HuH-7 (cell line): Measurements from ENCODE around the gene HDAC4.
A peak's percentile ranks its signal among the peaks of the same experiment; 100 is the strongest.

Experiments used
- DNase-seq: peaks from one replicate; pipeline ENCODE4 v3.0.0; 2011; ENCODE audit warnings: low spot score

The HDAC4 gene

DNA sequence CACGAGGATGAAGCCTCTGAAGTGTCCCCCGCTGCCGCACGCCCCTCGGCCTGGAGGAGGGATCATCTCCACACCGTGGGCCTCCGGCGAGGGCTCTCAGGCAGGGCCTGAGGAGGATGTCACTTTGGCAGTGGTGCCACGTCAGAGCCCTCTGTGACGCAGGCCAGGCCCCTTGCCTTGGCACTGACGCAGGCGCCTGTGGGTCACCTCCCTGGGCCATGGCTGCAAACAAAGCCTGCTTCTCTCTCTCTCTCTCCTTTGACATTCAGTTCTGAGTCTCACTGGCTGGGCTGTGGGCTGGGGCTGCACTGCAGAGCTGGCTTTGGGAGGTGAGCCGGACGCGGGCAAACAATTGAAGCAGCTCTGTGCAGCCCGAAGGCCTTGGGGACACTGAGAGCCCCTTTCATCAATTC, 279.2 kb downstream of the HDAC4 start:
- no peak for DNase-seq

- DNase-seq: no peak
Measured at GRCh38 chr2:239120664-239121063, 280.2 kb downstream of the HDAC4 start.

- no peak for DNase-seq
Measured at GRCh38 chr2:239119346-239120126, 281.3 kb downstream of the HDAC4 start.

DNA sequence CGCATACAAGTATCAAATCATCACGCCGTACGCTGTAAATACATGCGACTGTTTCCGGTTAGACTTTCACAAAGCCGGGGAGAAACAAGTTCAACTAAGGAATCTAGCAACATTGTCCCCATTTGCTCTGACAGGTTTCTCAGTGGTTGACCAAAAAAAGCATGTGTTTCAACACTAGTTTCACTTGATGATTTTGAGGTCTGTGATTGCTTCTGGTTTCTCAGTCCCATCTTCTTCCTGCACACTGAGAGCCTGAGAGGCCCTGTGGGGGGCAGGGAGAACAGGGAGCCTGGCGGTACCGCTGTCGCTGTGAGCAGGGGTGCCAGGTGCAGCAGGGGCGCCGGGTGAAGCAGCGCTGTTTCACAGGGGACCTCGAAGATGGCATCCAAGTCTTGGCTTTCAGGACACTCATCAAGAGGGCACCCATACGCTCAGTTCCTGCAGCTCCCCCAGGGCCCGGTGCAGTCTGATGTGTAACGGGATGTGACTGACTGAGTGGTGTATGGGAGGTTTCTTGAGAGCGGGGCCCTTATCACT, 282.1 kb downstream of the HDAC4 start:
- DNase-seq: no peak

DNA sequence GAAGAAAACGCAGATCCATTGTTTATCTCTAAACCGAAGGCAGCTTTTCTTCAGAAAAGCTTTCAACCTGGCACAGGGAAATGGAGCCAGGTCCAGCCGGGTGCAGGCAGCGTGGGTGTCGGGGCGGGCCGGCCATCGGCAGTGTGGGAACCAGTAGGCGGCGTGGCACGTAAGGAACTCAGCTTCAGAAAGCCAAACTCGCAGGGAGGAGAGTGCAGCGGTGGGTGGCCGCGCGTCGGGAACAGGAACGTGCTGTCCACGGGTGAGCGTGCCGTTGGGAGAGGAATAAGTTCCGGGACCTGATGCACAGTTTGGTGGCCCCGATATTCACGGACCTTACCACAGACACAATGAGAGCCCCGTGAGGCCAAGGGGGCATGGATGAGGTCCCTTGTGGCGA, 282.6 kb downstream of the HDAC4 start:
- DNase-seq: no peak

DNA sequence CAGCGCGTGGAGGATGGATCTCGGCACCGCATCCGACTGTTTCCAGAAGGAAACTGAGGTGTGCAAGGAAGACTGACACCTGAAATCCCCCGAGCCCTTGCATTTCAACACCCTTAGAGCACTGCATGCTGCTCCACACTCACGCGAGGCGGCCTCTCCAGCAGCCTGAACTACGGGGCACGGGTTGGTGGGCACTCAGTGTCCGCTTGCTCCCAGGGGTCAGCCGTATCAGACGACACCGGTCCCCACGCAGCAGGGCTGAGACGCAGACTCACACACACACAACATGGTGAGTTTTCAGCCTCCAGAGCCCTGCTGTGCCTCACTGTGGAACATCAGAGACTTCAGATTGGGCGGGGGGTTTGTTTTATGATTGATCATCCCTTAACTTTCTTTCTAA, 283.0 kb downstream of the HDAC4 start:
- DNase-seq: no peak

GRCh38 chr2:239116456-239117246, 284.2 kb downstream of the HDAC4 start:
- no peak for DNase-seq

DNA sequence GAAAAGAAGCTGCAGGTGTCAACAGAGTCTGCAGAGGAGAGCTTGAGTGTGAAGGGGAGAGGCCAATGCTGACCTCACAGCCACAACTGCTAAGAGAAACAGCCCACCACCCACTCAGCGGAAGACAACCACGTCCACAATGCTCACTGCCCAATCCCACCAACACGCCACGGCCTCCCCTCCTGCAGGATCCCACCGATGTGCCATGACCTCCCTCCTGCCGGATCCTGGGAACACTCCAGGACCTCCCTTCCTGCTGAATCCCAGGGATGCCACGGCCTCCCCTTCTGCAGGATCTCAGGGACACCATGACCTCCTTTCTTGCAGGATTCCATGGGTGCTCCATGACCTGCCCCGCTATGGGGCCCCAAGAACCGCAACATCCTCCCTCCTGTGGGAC, 285.2 kb downstream of the HDAC4 start:
- no peak for DNase-seq

DNA sequence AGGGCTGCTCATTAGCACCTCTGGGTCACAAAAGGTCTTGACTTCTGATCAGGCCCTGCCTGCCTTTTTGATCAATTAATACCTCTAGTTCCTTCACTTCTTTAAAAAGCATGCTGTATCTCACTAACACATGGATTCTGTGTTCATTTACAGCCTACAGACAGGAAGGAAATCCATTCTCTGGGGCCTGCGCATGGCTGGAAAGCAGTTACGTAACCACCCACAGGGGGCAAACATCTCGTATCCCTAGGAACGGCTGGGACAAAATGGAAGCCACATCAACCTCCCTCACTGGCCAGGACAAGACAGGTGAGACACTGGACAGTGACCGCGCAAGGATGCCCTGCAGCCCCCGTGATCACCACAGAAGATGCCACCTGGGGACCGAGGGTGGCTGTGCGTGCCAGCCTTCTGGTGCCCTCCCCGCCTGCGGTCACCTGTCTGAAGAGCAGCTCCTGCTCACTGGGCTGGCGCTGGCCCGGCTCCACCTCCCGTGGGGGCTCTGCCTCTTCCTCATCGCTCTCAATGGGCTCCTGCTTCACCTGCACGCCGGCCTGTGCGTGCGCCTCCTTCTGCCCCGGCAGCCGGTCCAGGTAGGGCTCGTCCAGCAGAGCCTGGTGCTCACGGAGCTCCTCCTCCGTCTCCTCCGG, 286.1 kb downstream of the HDAC4 start:
- peak; percentile 38 for DNase-seq

- no peak for DNase-seq
Measured at GRCh38 chr2:239114119-239114581, 286.7 kb downstream of the HDAC4 start.

- DNase-seq: no peak
Measured at GRCh38 chr2:239113615-239114014, 287.2 kb downstream of the HDAC4 start.

DNA sequence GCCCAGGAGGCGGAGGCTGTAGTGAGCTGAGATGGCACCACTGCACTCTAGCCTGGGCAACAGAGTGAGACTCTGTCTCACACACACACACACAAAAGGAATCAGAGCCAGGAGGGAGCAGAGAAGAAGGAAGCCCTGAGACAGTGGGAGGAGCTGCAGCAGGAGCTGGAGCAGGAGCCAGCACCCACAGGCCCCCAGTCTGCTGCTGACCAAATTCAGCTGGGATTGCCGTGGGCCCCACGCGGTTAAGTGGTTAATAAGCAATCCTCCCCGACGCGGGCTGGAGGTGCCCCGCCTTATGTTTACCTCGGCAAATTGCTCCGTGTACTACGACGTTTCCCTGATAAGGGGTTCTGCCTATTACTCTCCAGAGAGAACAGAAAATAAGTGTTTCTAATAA, 287.6 kb downstream of the HDAC4 start:
- DNase-seq: peak; percentile 34

- DNase-seq: no peak
Measured at GRCh38 chr2:239112127-239112774, 288.6 kb downstream of the HDAC4 start.

DNA sequence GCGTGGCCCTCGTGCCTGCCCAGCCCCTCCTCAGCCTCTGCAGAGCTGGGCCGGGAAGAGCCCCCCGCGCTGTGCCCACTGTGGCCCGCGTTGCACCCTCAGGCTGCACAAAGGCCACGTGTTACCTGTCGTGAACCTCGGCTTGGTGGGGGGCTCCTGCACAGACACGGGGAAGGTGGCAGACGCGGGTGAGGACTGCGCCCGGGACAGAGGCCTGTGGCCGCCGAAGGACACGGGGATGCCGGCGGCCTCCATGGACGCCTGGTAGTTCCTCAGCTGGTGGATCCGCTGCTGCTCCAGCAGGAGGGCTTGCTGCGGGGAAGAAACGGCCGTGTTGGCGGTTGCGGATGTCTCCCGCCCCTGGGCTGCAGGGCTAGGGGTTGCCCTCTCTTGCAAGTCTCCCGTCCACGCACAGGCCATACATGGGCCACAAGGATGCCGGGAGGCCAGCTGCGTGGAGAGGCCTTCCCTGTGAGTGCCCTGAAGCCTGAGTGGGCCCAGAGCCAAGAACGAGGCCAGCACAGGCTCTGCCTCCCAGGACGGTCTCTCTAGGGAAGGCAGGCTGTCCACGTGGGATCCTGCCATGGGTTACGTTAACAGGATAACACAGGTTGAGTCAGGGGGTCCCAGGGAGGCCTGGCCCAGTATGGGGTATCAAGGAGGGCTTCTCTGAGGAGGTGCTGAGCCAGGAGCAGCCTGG, 289.3 kb downstream of the HDAC4 start:
- DNase-seq: no peak

- no peak for DNase-seq
Measured at GRCh38 chr2:239110595-239111048, 290.2 kb downstream of the HDAC4 start.

DNA sequence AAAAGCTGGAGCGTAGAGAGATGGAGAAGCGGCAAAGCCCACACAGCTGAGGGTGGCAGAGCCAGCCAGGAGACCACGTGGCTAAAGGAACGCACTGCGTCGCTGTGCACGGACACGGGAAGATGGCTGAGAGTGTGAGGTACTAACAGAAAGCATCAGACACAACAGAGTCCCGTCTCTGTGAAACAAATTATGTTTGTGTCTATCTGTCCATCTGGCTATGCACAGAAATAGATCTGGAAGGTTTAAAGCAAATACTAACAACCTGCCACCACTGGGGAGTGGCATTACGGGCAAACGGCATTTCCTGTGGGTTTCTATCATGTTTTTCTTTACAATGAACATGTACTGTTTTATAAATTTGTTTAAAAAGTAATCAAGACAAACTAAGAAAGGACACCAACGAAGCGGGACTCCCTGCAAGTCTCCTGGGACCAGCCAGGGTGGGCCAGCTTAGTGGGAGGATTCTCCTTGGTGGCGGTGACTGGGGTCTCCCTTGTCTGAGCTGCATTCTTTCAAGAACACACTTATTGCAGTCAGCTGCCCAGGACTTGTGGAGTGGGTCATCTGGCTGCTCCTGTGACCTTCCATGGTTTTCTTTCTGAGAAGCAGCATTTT, 290.8 kb downstream of the HDAC4 start:
- no peak for DNase-seq

- DNase-seq: no peak
Measured at GRCh38 chr2:239109041-239109927, 291.5 kb downstream of the HDAC4 start.

DNA sequence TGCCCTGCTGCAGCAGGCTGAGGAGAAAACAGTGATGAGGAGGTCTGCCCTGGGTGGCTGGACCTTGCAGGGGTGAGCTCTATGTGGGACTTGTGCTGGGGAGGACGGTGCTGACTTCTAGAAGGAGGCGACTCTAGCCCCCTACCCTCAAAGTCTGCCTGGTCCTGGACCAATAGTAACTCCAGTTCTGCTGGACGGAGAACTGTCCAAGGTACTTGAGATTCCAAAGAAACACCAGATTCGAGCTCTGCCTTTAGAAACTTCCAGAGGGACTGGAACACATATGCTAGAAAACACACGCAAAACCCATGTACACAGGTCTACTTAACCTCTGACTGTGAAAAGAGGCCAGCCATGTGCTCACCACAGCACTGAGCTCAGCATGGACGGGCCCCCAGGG, 292.4 kb downstream of the HDAC4 start:
- DNase-seq: no peak

- DNase-seq: no peak
Measured at GRCh38 chr2:239107936-239108335, 292.9 kb downstream of the HDAC4 start.

DNA sequence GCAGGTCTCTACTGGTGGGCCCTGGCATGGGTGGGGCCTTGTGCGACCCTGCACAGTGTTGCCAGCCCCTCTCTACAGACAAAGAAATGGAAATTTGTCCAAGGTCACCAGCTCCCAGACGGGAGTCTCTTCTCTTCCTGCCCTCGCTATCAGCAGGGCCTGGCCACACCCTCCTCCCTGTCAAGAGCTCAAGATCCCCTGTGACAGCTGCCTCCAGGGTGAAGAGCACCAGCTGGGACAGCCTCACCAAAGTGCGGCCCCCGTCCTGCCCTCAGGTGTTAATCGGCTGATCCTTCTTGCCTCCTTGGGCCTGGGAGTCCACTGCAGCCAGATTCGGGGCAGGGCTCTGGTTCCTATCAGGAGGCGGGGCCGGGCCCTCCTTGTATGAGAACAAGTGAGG, 293.9 kb downstream of the HDAC4 start:
- no peak for DNase-seq
